Measurements from ENCODE around the gene CCT8L2.
"Not testable (repeated sequence)": the region's sequence is repeated elsewhere in the genome, so short reads cannot be mapped to it uniquely, and the experiment has no call there.

The CCT8L2 gene

DNA sequence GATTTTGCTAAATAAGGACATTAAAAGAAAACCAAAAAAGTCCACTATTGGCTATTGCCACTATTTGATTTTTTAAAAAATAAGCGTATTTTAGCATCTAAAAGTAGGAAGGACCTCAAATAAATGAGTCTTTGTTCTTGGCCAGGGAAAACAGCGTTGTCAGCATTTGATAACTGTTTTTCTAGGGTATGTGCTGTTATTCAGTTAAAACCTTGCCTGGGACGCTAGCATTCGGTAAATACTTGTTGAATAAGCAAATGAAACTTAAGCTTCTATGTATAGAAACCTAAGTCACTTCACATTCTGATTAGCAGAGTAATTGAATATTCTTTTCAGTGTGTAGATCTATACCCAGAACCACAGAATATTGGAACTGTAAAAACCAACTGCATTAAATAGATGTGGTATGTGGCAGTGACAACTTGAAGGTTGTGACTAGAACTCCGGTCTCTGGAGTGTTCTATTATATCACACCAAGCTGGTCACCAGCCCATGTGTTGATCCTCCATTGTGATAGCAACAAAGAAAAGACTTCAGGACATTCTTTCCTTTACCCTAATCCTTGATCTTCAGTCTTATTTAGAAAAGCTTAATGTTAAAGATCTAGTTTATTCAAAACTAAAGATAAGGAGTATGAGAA, 23.1 kb upstream of the CCT8L2 start:
- not testable (repeated sequence) for H3K14ac ChIP-seq (ENCODE audit: low read length); H3K36me3 ChIP-seq (ENCODE audit: control insufficient read depth in 1 of 2, insufficient read depth in 2 of 2, low read length in 2 of 2); H3K4me1 ChIP-seq (ENCODE audit: control insufficient read depth in 1 of 2, insufficient read depth in 2 of 2, low read length in 2 of 2); H3K79me1 ChIP-seq (ENCODE audit: low read length); H3K27me3 ChIP-seq (ENCODE audit: insufficient read depth, low read length); H3K9ac ChIP-seq (ENCODE audit: low read length); H2BK5ac ChIP-seq (ENCODE audit: low read depth, low read length, poor library complexity); H3K23ac ChIP-seq (ENCODE audit: low read length); H2AFZ ChIP-seq (ENCODE audit: insufficient read depth, low read length, poor library complexity); H4K12ac ChIP-seq (ENCODE audit: low read depth, low read length); H3K18ac ChIP-seq (ENCODE audit: low read length); H2BK120ac ChIP-seq (ENCODE audit: insufficient read depth, low read length, poor library complexity); H3K79me2 ChIP-seq (ENCODE audit: control insufficient read depth, insufficient read depth, low read length, poor library complexity); H3K9me3 ChIP-seq (ENCODE audit: insufficient read depth, low read depth, low read length); H3K27ac ChIP-seq (ENCODE audit: low read depth, low read length); H3K4me2 ChIP-seq (ENCODE audit: low read length); H4K91ac ChIP-seq (ENCODE audit: low read depth, low read length); H2BK12ac ChIP-seq (ENCODE audit: low read length); H4K8ac ChIP-seq (ENCODE audit: low read depth, low read length); DNase-seq; H3K4me3 ChIP-seq (ENCODE audit: low read depth, low read length); H2AK5ac ChIP-seq (ENCODE audit: low read length); H3K4ac ChIP-seq (ENCODE audit: low read depth, low read length)
- WGBS (ENCODE audit: extremely low coverage, insufficient coverage, insufficient read length) = no CpG with 5 or more reads among the region's 5 CpGs

DNA sequence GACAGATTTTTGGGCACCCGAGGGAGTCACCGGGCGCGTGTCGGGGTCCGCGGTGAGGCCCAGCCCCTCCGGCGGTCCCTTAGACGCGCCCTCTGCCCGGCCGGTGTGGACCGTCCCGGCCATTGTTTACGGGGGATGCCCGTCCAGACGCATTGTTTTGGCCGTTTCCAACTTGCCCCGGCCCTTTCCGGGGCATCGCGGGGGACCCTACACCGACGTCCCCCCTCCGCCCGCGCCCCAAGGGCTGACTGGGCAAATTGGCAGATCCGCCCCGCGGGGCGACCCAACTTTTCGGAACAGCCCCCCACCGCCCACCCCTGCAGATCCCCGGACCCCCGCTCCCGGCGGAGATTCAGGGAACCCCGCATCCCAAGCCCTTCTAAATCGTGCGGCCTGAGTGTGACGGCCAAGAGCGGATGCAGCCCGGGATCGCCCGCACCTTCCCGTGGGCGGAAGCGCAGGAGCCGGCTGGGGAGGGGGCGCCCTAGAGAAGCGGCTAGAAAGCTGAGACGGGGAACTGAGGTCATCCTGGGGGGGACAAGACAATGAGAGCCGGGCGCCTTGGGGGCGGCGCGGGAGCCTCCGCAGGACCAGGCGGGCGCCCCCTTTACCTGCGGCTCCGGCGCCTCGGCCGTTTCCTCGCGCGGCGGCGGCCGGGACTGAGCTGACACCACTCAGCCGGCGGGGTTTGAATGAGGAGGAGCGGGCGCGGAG, 17.1 kb upstream of the CCT8L2 start:
- H3K79me2 ChIP-seq (ENCODE audit: control insufficient read depth, insufficient read depth, low read length, poor library complexity) = no peaks in the 10 kb centered on the region
- H2BK120ac ChIP-seq (ENCODE audit: insufficient read depth, low read length, poor library complexity) = no peak overlapping the region
- H2BK5ac ChIP-seq (ENCODE audit: low read depth, low read length, poor library complexity) = no peak overlapping the region
- H3K4me2 ChIP-seq (ENCODE audit: low read length) = no peak overlapping the region
- H3K27me3 ChIP-seq (ENCODE audit: insufficient read depth, low read length) = no peaks in the 10 kb centered on the region
- H2AK5ac ChIP-seq (ENCODE audit: low read length) = no peak overlapping the region
- no peak overlapping the region for H4K8ac ChIP-seq (ENCODE audit: low read depth, low read length)
- no peak overlapping the region for H3K14ac ChIP-seq (ENCODE audit: low read length)
- no peak overlapping the region for H4K91ac ChIP-seq (ENCODE audit: low read depth, low read length)
- no peaks in the 10 kb centered on the region for H3K36me3 ChIP-seq (ENCODE audit: control insufficient read depth in 1 of 2, insufficient read depth in 2 of 2, low read length in 2 of 2)
- no peak overlapping the region for H4K12ac ChIP-seq (ENCODE audit: low read depth, low read length)
- H2BK12ac ChIP-seq (ENCODE audit: low read length) = no peak overlapping the region
- peaks cover 20% of the 10 kb centered on the region for H3K9me3 ChIP-seq (ENCODE audit: insufficient read depth, low read depth, low read length)
- H3K18ac ChIP-seq (ENCODE audit: low read length) = no peak overlapping the region
- no peak overlapping the region for H3K4ac ChIP-seq (ENCODE audit: low read depth, low read length)
- H3K9ac ChIP-seq (ENCODE audit: low read length) = no peak overlapping the region
- no peak overlapping the region for H3K27ac ChIP-seq (ENCODE audit: low read depth, low read length)
- no peaks in the 10 kb centered on the region for H3K4me1 ChIP-seq (ENCODE audit: control insufficient read depth in 1 of 2, insufficient read depth in 2 of 2, low read length in 2 of 2)
- no peak for DNase-seq
- H3K4me3 ChIP-seq (ENCODE audit: low read depth, low read length) = no peak overlapping the region
- H3K79me1 ChIP-seq (ENCODE audit: low read length) = no peaks in the 10 kb centered on the region
- WGBS (ENCODE audit: extremely low coverage, insufficient coverage, insufficient read length) = no CpG with 5 or more reads among the region's 77 CpGs
- no peak overlapping the region for H2AFZ ChIP-seq (ENCODE audit: insufficient read depth, low read length, poor library complexity)
- no peak overlapping the region for H3K23ac ChIP-seq (ENCODE audit: low read length)

DNA sequence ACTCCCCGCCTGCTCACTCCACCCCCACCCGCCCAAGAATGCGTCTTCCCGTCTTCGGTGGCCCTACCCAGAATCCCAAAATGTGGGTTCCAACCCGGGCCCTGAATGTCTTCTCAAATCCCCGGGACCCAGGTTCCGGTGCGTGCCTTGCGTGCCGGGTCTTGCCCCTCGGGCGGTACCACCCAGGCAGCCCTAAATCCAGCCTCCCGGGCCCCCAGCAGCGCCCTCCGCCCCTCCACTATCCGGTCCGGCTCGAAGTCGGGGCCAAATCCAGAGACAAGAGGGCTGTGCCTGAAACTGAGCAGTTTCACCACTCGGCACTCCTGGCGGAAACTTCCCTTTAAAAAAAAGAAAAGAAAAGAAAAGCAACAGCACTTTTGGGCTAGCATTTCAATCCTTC, 16.3 kb upstream of the CCT8L2 start:
- no peak overlapping the region for H2BK12ac ChIP-seq (ENCODE audit: low read length)
- H4K8ac ChIP-seq (ENCODE audit: low read depth, low read length) = no peak overlapping the region
- no CpG with 5 or more reads among the region's 22 CpGs for WGBS (ENCODE audit: extremely low coverage, insufficient coverage, insufficient read length)

DNA sequence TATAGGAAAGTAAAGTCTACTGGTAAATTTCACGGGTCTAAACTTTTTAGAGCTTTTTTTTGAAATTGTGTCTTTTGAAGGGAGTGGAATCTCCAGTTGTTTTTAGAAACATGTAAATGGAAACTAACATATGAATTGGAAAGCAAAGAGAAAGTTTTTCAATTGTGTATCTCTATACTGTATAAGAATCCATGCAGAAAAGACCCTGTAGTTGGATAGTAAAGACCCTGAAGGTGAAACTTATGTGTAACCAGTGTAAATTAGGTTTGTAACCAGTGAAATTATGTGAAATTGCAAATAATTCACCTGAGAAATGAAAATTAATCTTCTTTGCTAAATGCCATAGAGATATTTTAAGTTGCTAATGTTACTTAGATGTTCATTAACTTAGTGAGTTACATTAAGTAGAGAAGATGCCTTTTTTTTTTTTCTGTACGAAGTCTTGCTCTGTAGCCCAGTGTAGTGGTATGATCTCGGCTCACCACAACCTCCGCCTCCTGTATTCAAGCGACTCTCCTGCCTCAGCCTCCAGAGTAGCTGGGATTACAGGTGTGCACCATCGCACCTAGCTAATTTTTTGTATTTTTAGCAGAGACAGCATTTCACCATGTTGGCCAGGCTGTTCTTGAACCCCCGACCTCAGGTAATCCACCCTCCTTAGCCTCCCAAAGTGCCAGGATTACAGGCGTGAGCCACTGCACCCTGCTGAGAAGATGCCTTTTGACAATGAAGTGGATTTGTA, 11.8 kb upstream of the CCT8L2 start:
- H3K14ac ChIP-seq (ENCODE audit: low read length); H3K27ac ChIP-seq (ENCODE audit: low read depth, low read length); H4K8ac ChIP-seq (ENCODE audit: low read depth, low read length); H3K36me3 ChIP-seq (ENCODE audit: control insufficient read depth in 1 of 2, insufficient read depth in 2 of 2, low read length in 2 of 2); H2AFZ ChIP-seq (ENCODE audit: insufficient read depth, low read length, poor library complexity); H2AK5ac ChIP-seq (ENCODE audit: low read length); DNase-seq; H3K18ac ChIP-seq (ENCODE audit: low read length); H3K4ac ChIP-seq (ENCODE audit: low read depth, low read length); H2BK5ac ChIP-seq (ENCODE audit: low read depth, low read length, poor library complexity); H4K91ac ChIP-seq (ENCODE audit: low read depth, low read length); H3K9ac ChIP-seq (ENCODE audit: low read length); H3K23ac ChIP-seq (ENCODE audit: low read length); H3K79me1 ChIP-seq (ENCODE audit: low read length); H3K79me2 ChIP-seq (ENCODE audit: control insufficient read depth, insufficient read depth, low read length, poor library complexity); H3K4me3 ChIP-seq (ENCODE audit: low read depth, low read length); H2BK120ac ChIP-seq (ENCODE audit: insufficient read depth, low read length, poor library complexity); H2BK12ac ChIP-seq (ENCODE audit: low read length); H3K4me1 ChIP-seq (ENCODE audit: control insufficient read depth in 1 of 2, insufficient read depth in 2 of 2, low read length in 2 of 2); H3K27me3 ChIP-seq (ENCODE audit: insufficient read depth, low read length); H3K4me2 ChIP-seq (ENCODE audit: low read length); H4K12ac ChIP-seq (ENCODE audit: low read depth, low read length): not testable (repeated sequence)
- no CpG with 5 or more reads among the region's 8 CpGs for WGBS (ENCODE audit: extremely low coverage, insufficient coverage, insufficient read length)
- H3K9me3 ChIP-seq (ENCODE audit: insufficient read depth, low read depth, low read length) = peaks cover 14% of the 10 kb centered on the region

More for the DNA sequence above, 16.3 kb upstream of the CCT8L2 start:
- Histone ChIP-seq H3K36me3 (ENCODE audit: control insufficient read depth in 1 of 2, insufficient read depth in 2 of 2, low read length in 2 of 2) (no peaks in the 10 kb centered on the region), H3K4ac (ENCODE audit: low read depth, low read length) (no peak overlapping the region), H3K79me1 (ENCODE audit: low read length) (no peaks in the 10 kb centered on the region), H4K91ac (ENCODE audit: low read depth, low read length) (no peak overlapping the region), H3K27me3 (ENCODE audit: insufficient read depth, low read length) (no peaks in the 10 kb centered on the region), H3K23ac (ENCODE audit: low read length) (no peak overlapping the region), H3K27ac (ENCODE audit: low read depth, low read length) (no peak overlapping the region), H3K4me3 (ENCODE audit: low read depth, low read length) (no peak overlapping the region), H2AK5ac (ENCODE audit: low read length) (no peak overlapping the region), H3K4me1 (ENCODE audit: control insufficient read depth in 1 of 2, insufficient read depth in 2 of 2, low read length in 2 of 2) (no peaks in the 10 kb centered on the region), H3K18ac (ENCODE audit: low read length) (no peak overlapping the region), H3K79me2 (ENCODE audit: control insufficient read depth, insufficient read depth, low read length, poor library complexity) (no peaks in the 10 kb centered on the region), H2BK120ac (ENCODE audit: insufficient read depth, low read length, poor library complexity) (no peak overlapping the region), H3K4me2 (ENCODE audit: low read length) (no peak overlapping the region), H3K9me3 (ENCODE audit: insufficient read depth, low read depth, low read length) (peaks cover 19% of the 10 kb centered on the region), H2AFZ (ENCODE audit: insufficient read depth, low read length, poor library complexity) (no peak overlapping the region), H2BK5ac (ENCODE audit: low read depth, low read length, poor library complexity) (no peak overlapping the region), H4K12ac (ENCODE audit: low read depth, low read length) (no peak overlapping the region), H3K9ac (ENCODE audit: low read length) (no peak overlapping the region), H3K14ac (ENCODE audit: low read length) (no peak overlapping the region)
- no peak for DNase-seq
